Dendritic cell treated with granulocyte-macrophage colony-stimulating factor and Interleukin-4, amounts not matched to agents 40 ng/mL and 50 ng/mL, for 4 days (primary cell): ENCODE measurements around the gene CYFIP2.
"Not testable (repeated sequence)": the region's sequence is repeated elsewhere in the genome, so short reads cannot be mapped to it uniquely, and the experiment has no call there.

ENCODE experiments used
- H3K27ac Mint-ChIP-seq: one replicate; pipeline ENCODE4 v1.8.0; 2022; ENCODE audit warnings: mild to moderate bottlenecking, mixed read lengths
- H3K27me3 Mint-ChIP-seq: one replicate; pipeline ENCODE4 v1.8.0; 2022; ENCODE audit warnings: mild to moderate bottlenecking, mixed read lengths
- H3K36me3 Mint-ChIP-seq: one replicate; pipeline ENCODE4 v1.8.0; 2022; ENCODE audit warnings: low read depth, mixed read lengths
- H3K4me1 Mint-ChIP-seq: one replicate; pipeline ENCODE4 v1.8.0; 2022; ENCODE audit warnings: low read depth, mixed read lengths
- H3K4me3 Mint-ChIP-seq: one replicate; pipeline ENCODE4 v1.8.0; 2022; ENCODE audit warnings: mild to moderate bottlenecking, moderate library complexity, mixed read lengths
- H3K9me3 Mint-ChIP-seq: one replicate; pipeline ENCODE4 v1.8.0; 2022; ENCODE audit warnings: mixed read lengths
- intact Hi-C: fragments of 100-400 bp; cut with micrococcal nuclease; formaldehyde crosslinking; loops from one replicate; pipeline ENCODE4 v1.15.0; 2022

Gene CYFIP2

GRCh38 chr5:157381746-157382145 lies 115.8 kb downstream of the CYFIP2 start:
- peaks cover 24% of the 10 kb centered on the region for H3K36me3 Mint-ChIP-seq
- intact Hi-C loops: no loop called here

GRCh38 chr5:157382996-157383800 lies 117.3 kb downstream of the CYFIP2 start:
- H3K27me3 Mint-ChIP-seq: no peaks in the 10 kb centered on the region
- no peak overlapping the region for H3K27ac Mint-ChIP-seq
- intact Hi-C loops: no loop called here
- H3K4me3 Mint-ChIP-seq: no peak overlapping the region
- no peaks in the 10 kb centered on the region for H3K9me3 Mint-ChIP-seq
- H3K36me3 Mint-ChIP-seq: peaks cover 24% of the 10 kb centered on the region
- no peaks in the 10 kb centered on the region for H3K4me1 Mint-ChIP-seq

More at GRCh38 chr5:157381746-157382145, 115.8 kb downstream of the CYFIP2 start:
- Mint-ChIP-seq H3K4me3 (no peak overlapping the region), H3K4me1 (no peaks in the 10 kb centered on the region), H3K9me3 (no peaks in the 10 kb centered on the region), H3K27ac (no peak overlapping the region), H3K27me3 (no peaks in the 10 kb centered on the region)

GRCh38 chr5:157384971-157385709 lies 119.2 kb downstream of the CYFIP2 start:
- intact Hi-C loops: no loop called here
- H3K27me3 Mint-ChIP-seq: no peaks in the 10 kb centered on the region
- no peaks in the 10 kb centered on the region for H3K9me3 Mint-ChIP-seq
- no peaks in the 10 kb centered on the region for H3K4me1 Mint-ChIP-seq
- no peak overlapping the region for H3K4me3 Mint-ChIP-seq
- no peak overlapping the region for H3K27ac Mint-ChIP-seq
- peaks cover 24% of the 10 kb centered on the region for H3K36me3 Mint-ChIP-seq

GRCh38 chr5:157387041-157387563 lies 121.2 kb downstream of the CYFIP2 start:
- H3K36me3 Mint-ChIP-seq: peaks cover 24% of the 10 kb centered on the region

DNA sequence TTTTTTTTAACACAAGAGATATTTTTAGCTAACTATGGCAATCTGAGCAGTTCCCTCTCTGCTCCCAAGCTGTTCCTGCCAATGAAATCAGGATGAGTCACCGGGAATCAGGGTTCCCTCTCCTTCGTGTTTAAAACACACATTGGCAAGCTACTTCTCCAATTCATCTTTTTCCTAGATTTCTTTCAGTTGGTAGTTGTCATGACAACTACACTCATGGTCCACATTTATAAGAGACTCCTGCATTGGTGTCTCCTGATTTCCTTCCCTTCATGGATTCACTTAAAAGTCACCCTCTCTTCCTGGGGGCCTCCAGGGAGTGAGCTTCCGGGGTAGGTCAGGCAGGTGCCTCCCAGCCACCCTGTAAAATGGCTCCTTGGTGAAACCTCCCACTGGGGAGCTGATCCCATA lies 121.8 kb downstream of the CYFIP2 start:
- intact Hi-C loops: no loop called here
- peaks cover 23% of the 10 kb centered on the region for H3K36me3 Mint-ChIP-seq
- H3K9me3 Mint-ChIP-seq: no peaks in the 10 kb centered on the region
- H3K27me3 Mint-ChIP-seq: no peaks in the 10 kb centered on the region
- no peak overlapping the region for H3K4me3 Mint-ChIP-seq
- H3K27ac Mint-ChIP-seq: no peak overlapping the region
- no peaks in the 10 kb centered on the region for H3K4me1 Mint-ChIP-seq

More at GRCh38 chr5:157387041-157387563, 121.2 kb downstream of the CYFIP2 start:
- H3K4me1 Mint-ChIP-seq: no peaks in the 10 kb centered on the region
- H3K4me3 Mint-ChIP-seq: no peak overlapping the region
- H3K9me3 Mint-ChIP-seq: no peaks in the 10 kb centered on the region
- intact Hi-C loops: no loop called here
- no peaks in the 10 kb centered on the region for H3K27me3 Mint-ChIP-seq
- no peak overlapping the region for H3K27ac Mint-ChIP-seq

DNA sequence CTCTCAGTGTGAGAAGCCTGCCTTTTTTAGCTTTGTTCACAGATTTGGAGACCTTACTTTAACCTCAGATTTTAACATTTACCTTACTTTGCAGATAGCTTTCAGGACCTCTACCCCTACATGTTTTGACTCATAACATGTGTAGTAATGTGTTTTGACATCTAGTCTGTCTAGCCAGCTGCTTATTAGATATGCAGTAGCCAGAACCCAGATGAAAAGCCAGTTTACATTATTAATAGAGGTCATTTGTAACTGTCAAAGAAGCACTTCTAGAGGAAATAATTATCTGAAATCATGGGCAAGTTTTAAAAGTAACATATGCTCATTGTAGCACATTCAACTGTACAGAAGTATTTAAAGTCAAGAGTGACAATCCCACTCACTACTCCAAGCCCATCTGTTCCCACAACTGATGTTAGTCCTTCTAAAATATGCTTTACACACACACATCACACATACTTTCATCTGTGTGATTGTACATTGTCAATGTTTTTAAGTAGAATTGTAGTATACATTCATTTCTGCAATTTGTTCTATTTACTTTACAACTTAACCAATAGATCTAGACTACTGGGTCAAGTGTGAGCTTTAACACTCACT lies 122.3 kb downstream of the CYFIP2 start:
- no peaks in the 10 kb centered on the region for H3K4me1 Mint-ChIP-seq
- intact Hi-C loops: no loop called here
- H3K27me3 Mint-ChIP-seq: no peaks in the 10 kb centered on the region
- H3K36me3 Mint-ChIP-seq: peaks cover 23% of the 10 kb centered on the region
- H3K27ac Mint-ChIP-seq: no peak overlapping the region
- no peak overlapping the region for H3K4me3 Mint-ChIP-seq
- no peaks in the 10 kb centered on the region for H3K9me3 Mint-ChIP-seq

GRCh38 chr5:157389103-157389502 lies 123.2 kb downstream of the CYFIP2 start:
- peaks cover 19% of the 10 kb centered on the region for H3K36me3 Mint-ChIP-seq
- H3K4me3 Mint-ChIP-seq: no peak overlapping the region
- no peaks in the 10 kb centered on the region for H3K4me1 Mint-ChIP-seq
- H3K27ac Mint-ChIP-seq: no peak overlapping the region
- intact Hi-C loops: no loop called here
- no peaks in the 10 kb centered on the region for H3K27me3 Mint-ChIP-seq
- H3K9me3 Mint-ChIP-seq: no peaks in the 10 kb centered on the region

GRCh38 chr5:157390133-157390532 lies 124.2 kb downstream of the CYFIP2 start:
- no peak overlapping the region for H3K4me3 Mint-ChIP-seq

GRCh38 chr5:157390551-157391297 lies 124.8 kb downstream of the CYFIP2 start:
- Mint-ChIP-seq H3K4me3 (no peak overlapping the region), H3K36me3 (peaks cover 10% of the 10 kb centered on the region)

More at GRCh38 chr5:157390133-157390532, 124.2 kb downstream of the CYFIP2 start:
- Mint-ChIP-seq H3K9me3 (no peaks in the 10 kb centered on the region), H3K36me3 (peaks cover 10% of the 10 kb centered on the region), H3K27ac (no peak overlapping the region), H3K27me3 (no peaks in the 10 kb centered on the region), H3K4me1 (no peaks in the 10 kb centered on the region)
- intact Hi-C loops: no loop called here

GRCh38 chr5:157398305-157398704 lies 132.4 kb downstream of the CYFIP2 start:
- intact Hi-C loops: no loop called here
- peaks cover 25% of the 10 kb centered on the region for H3K9me3 Mint-ChIP-seq
- H3K27me3 Mint-ChIP-seq: peaks cover 2% of the 10 kb centered on the region
- no peak overlapping the region for H3K4me3 Mint-ChIP-seq
- H3K4me1 Mint-ChIP-seq: no peaks in the 10 kb centered on the region
- H3K36me3 Mint-ChIP-seq: peaks cover 2% of the 10 kb centered on the region
- H3K27ac Mint-ChIP-seq: no peak overlapping the region

More at GRCh38 chr5:157390551-157391297, 124.8 kb downstream of the CYFIP2 start:
- H3K27ac Mint-ChIP-seq: no peak overlapping the region
- no peaks in the 10 kb centered on the region for H3K9me3 Mint-ChIP-seq
- no peaks in the 10 kb centered on the region for H3K27me3 Mint-ChIP-seq
- H3K4me1 Mint-ChIP-seq: no peaks in the 10 kb centered on the region
- intact Hi-C loops: no loop called here

- intact Hi-C loops: no loop called here
- Mint-ChIP-seq H3K27ac (no peak overlapping the region), H3K4me1 (no peaks in the 10 kb centered on the region), H3K27me3 (peaks cover 2% of the 10 kb centered on the region), H3K36me3 (no peaks in the 10 kb centered on the region), H3K4me3 (no peak overlapping the region), H3K9me3 (peaks cover 37% of the 10 kb centered on the region)
These were observed 135.0 kb downstream of the CYFIP2 start for GRCh38 chr5:157400741-157401495.

- no peak overlapping the region for H3K4me3 Mint-ChIP-seq
- no peaks in the 10 kb centered on the region for H3K36me3 Mint-ChIP-seq
- intact Hi-C loops: no loop called here
- H3K4me1 Mint-ChIP-seq: no peaks in the 10 kb centered on the region
- H3K9me3 Mint-ChIP-seq: peaks cover 12% of the 10 kb centered on the region
- no peak overlapping the region for H3K27ac Mint-ChIP-seq
- H3K27me3 Mint-ChIP-seq: peaks cover 6% of the 10 kb centered on the region
These were observed 149.9 kb downstream of the CYFIP2 start for GRCh38 chr5:157415838-157416237.

- H3K4me3 Mint-ChIP-seq, H3K27ac Mint-ChIP-seq, H3K27me3 Mint-ChIP-seq, H3K36me3 Mint-ChIP-seq, H3K4me1 Mint-ChIP-seq, intact Hi-C loops: not testable (repeated sequence)
- peaks cover 12% of the 10 kb centered on the region for H3K9me3 Mint-ChIP-seq
These were observed 153.6 kb downstream of the CYFIP2 start for GRCh38 chr5:157419521-157419920.
